Upper lobe of left lung (tissue), 4 donors: ENCODE results near the gene PCGF1.

ENCODE experiments used
- CTCF ChIP-seq, 6 experiments: fragments of 450-650 bp in 4 of 6; fragments of 200-600 bp in 2 of 6; sonication (generic) in 2 of 6; IDR thresholded peaks; one replicate each; pipeline ENCODE4 v1.5.1; 2016 to 2019; ENCODE audit warnings: antibody characterized with exemption in 6 of 6
- EP300 ChIP-seq, 4 donors: sonication (generic); formaldehyde crosslinking; IDR thresholded peaks; one replicate each; pipeline ENCODE4 v1.5.1; 2017; ENCODE audit warnings: antibody characterized with exemption in 4 of 4, control low read depth in 2 of 4
- POLR2A ChIP-seq, 4 donors: fragments of 450-650 bp; IDR thresholded peaks; one replicate each; pipeline ENCODE4 v1.5.1; 2016 to 2017; ENCODE audit warnings: antibody characterized with exemption in 4 of 4, mild to moderate bottlenecking in 2 of 4
- POLR2AphosphoS5 ChIP-seq, 2 donors: sonication (generic); formaldehyde crosslinking; IDR thresholded peaks; one replicate each; pipeline ENCODE4 v1.5.1; 2017; ENCODE audit warnings: antibody characterized with exemption in 2 of 2

- TF ChIP-seq CTCF (IDR thresholded peaks at IDR 0.05) = no peak
- no peak for TF ChIP-seq POLR2AphosphoS5 (IDR thresholded peaks at IDR 0.05)
- TF ChIP-seq POLR2A (IDR thresholded peaks at IDR 0.05) = no peak
- TF ChIP-seq EP300 (IDR thresholded peaks at IDR 0.05) = no peak
Measured at GRCh38 chr2:74551942-74552913, 44.7 kb upstream of the PCGF1 start.
